CD14-positive monocyte (primary cell): ENCODE data around the gene THEMIS. TPM values are rescaled to one million over a fixed set of nuclear protein-coding genes. Genes with fewer than 3 reads are reported as not detected.

ENCODE experiments used
- DNase-seq, 3 donors: peaks; one replicate each; pipeline ENCODE4 v3.0.0-alpha.2; 2011 to 2022
- H2AFZ ChIP-seq: 2 replicates; pipeline ENCODE4 v1.6.0; 2012; ENCODE audit warnings: mild to moderate bottlenecking, low read depth, low read length, inconsistent platforms; ENCODE audit not compliant: insufficient read depth, poor library complexity, severe bottlenecking
- H3K27ac ChIP-seq, 2 donors: 1 replicate in 1 of 2; 2 replicates in 1 of 2; pipeline ENCODE4 v1.5.1; 2012 to 2013; ENCODE audit warnings: low read length in 2 of 2, control low read depth in 1 of 2, inconsistent platforms in 1 of 2, low read depth in 1 of 2, mild to moderate bottlenecking in 1 of 2
- H3K27me3 ChIP-seq, 2 donors: one replicate each; pipeline versions ENCODE4 v1.6.0 to v1.6.1; 2011 to 2013; ENCODE audit warnings: low read length in 2 of 2; ENCODE audit not compliant: control insufficient read depth in 2 of 2, insufficient read depth in 2 of 2
- H3K36me3 ChIP-seq, 2 donors: replicated peaks in 1 of 2; 1 replicate in 1 of 2; 2 replicates in 1 of 2; pipeline versions ENCODE4 v1.5.1 to v1.6.1; 2012 to 2013; ENCODE audit warnings: low read length in 2 of 2, control low read depth in 1 of 2, inconsistent platforms in 1 of 2, mild to moderate bottlenecking in 1 of 2; ENCODE audit not compliant: insufficient read depth in 2 of 2, control insufficient read depth in 1 of 2
- H3K4me1 ChIP-seq, 2 donors: 1 replicate in 1 of 2; 2 replicates in 1 of 2; pipeline versions ENCODE4 v1.5.1 to v1.6.1; 2012 to 2013; ENCODE audit warnings: low read length in 2 of 2, control low read depth in 1 of 2, inconsistent platforms in 1 of 2, mild to moderate bottlenecking in 1 of 2, moderate library complexity in 1 of 2; ENCODE audit not compliant: insufficient read depth in 2 of 2, control insufficient read depth in 1 of 2
- H3K4me2 ChIP-seq: replicated peaks from 2 replicates; pipeline ENCODE3; 2012; ENCODE audit warnings: low read length, moderate library complexity, mild to moderate bottlenecking; ENCODE audit not compliant: poor library complexity, severe bottlenecking; ENCODE audit errors: extremely low read depth
- H3K4me3 ChIP-seq, 3 experiments: fragments of 200-600 bp in 1 of 3; sonication (generic) in 1 of 3; replicated peaks in 1 of 3; 1 replicate in 2 of 3; 2 replicates in 1 of 3; pipeline ENCODE4 v1.5.1; 2011 to 2013; ENCODE audit warnings: low read length in 3 of 3, mild to moderate bottlenecking in 3 of 3, control low read depth in 2 of 3, low read depth in 2 of 3, inconsistent platforms in 1 of 3, moderate library complexity in 1 of 3
- H3K79me2 ChIP-seq: 2 replicates; pipeline ENCODE4 v1.6.0; 2012; ENCODE audit warnings: mild to moderate bottlenecking, control low read depth, inconsistent platforms, low read length, moderate library complexity; ENCODE audit not compliant: insufficient read depth
- H3K9ac ChIP-seq: 2 replicates; pipeline ENCODE4 v1.6.0; 2017; ENCODE audit warnings: low read length, mild to moderate bottlenecking; ENCODE audit not compliant: insufficient read depth, poor library complexity, severe bottlenecking
- H3K9me3 ChIP-seq, 2 donors: replicated peaks in 1 of 2; 1 replicate in 1 of 2; 2 replicates in 1 of 2; pipeline versions ENCODE4 v1.5.1 to v1.6.1; 2012 to 2013; ENCODE audit warnings: low read length in 2 of 2, control low read depth in 1 of 2; ENCODE audit not compliant: control insufficient read depth in 1 of 2, insufficient read depth in 1 of 2
- H4K20me1 ChIP-seq: 2 replicates; pipeline ENCODE4 v1.6.0; 2012; ENCODE audit warnings: mild to moderate bottlenecking, low read length, control low read depth, moderate library complexity; ENCODE audit not compliant: insufficient read depth
- H3K27ac Mint-ChIP-seq, 7 donors: one replicate each; pipeline ENCODE4 v1.8.0; 2020; ENCODE audit warnings: mild to moderate bottlenecking in 7 of 7, mixed read lengths in 7 of 7, moderate library complexity in 6 of 7, inconsistent platforms in 2 of 7
- H3K27me3 Mint-ChIP-seq, 3 donors: one replicate each; pipeline ENCODE4 v1.8.0; 2021 to 2022; ENCODE audit warnings: low read depth in 3 of 3, mild to moderate bottlenecking in 3 of 3, mixed read lengths in 3 of 3, moderate library complexity in 3 of 3, inconsistent platforms in 1 of 3
- H3K36me3 Mint-ChIP-seq, 2 donors: one replicate each; pipeline ENCODE4 v1.8.0; 2020; ENCODE audit warnings: mixed read lengths in 2 of 2, inconsistent platforms in 1 of 2, mild to moderate bottlenecking in 1 of 2
- H3K4me1 Mint-ChIP-seq: one replicate; pipeline ENCODE4 v1.8.0; 2020; ENCODE audit warnings: mild to moderate bottlenecking, mixed read lengths
- H3K4me3 Mint-ChIP-seq, 2 donors: one replicate each; pipeline ENCODE4 v1.8.0; 2020; ENCODE audit warnings: mild to moderate bottlenecking in 2 of 2, mixed read lengths in 2 of 2, moderate library complexity in 1 of 2
- H3K9me3 Mint-ChIP-seq, 7 donors: one replicate each; pipeline ENCODE4 v1.8.0; 2020 to 2022; ENCODE audit warnings: mixed read lengths in 7 of 7, mild to moderate bottlenecking in 6 of 7, moderate library complexity in 6 of 7, inconsistent platforms in 2 of 7
- WGBS: methylation state at CpG from one replicate; pipeline ENCODE4 v1.1.5; 2013; ENCODE audit warnings: missing lambda C conversion rate; ENCODE audit not compliant: insufficient coverage; 5-methylcytosine and 5-hydroxymethylcytosine counted together
- intact Hi-C, 2 donors: fragments of 100-400 bp; cut with micrococcal nuclease; formaldehyde crosslinking; loops; one replicate each; pipeline versions ENCODE4 v1.15.0 to v1.15.1; 2023
- polyA plus RNA-seq, 3 donors: library from polyadenylated mRNA; depleted of rRNA in 1 of 3; unstranded in 2 of 3; stranded (reverse) in 1 of 3; fragments of 300-500 nt in 2 of 3; fragments of >200 nt in 1 of 3; fragmentation: Illumina TruSeq in 2 of 3; gene quantifications; 1 replicate in 2 of 3; 2 replicates in 1 of 3; pipeline ENCODE4 v1.2.3, GENCODE V29; 2012 to 2021
- TF ChIP-seq, protein P1 (sequence below): fragments of 200-600 bp; IDR thresholded peaks from one replicate; pipeline ENCODE4 v1.8.0; 2022; ENCODE audit warnings: antibody characterized with exemption, mild to moderate bottlenecking

Gene THEMIS
- polyA plus RNA-seq, 3 donors, result 0.13 to 0.16 TPM; not detected in 1

DNA sequence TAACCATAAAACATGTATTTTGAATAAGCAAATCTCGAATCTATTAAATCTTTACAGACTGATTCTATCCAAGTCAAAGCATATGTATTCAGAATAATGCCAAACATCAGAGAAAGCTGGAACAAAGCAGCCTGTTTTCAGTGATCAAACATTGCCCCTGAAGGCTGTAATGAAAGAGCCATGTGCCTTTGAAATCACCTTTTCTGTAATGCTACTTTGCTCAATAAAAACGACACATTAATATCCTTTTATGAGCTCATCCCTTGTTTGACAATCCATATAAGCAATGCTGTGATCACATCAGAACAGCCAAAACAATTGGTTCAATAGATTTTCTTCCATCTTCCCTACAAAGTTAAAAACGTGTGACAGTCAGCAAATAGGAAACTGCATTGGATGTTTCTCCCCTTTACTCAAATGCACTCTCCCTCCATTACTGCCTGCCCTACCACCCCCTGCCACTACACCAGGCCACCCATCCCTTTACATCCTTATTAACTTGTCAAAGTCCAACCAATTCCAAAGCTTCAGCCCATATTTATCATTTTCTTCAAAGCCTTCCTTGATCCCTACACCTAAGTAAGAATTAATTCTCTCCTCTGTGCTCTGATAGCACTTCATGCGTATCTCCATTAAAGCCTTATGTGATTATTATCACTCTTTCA, 42.0 kb downstream of the THEMIS start:
- Histone ChIP-seq H3K36me3 (no peaks in the 10 kb centered on the region), H3K79me2 (no peaks in the 10 kb centered on the region), H4K20me1 (no peaks in the 10 kb centered on the region), H3K4me3 (no peak overlapping the region), H2AFZ (no peak overlapping the region), H3K4me2 (no peak overlapping the region), H3K27ac (no peak overlapping the region), H3K4me1 (no peaks in the 10 kb centered on the region), H3K9ac (no peak overlapping the region), H3K27me3 (no peaks in the 10 kb centered on the region), H3K9me3 (no peaks in the 10 kb centered on the region)
- intact Hi-C loops, result no loop called here
- 83% methylated on average over 2 of the region's 4 CpGs for WGBS
- Mint-ChIP-seq H3K4me3 (no peak overlapping the region), H3K4me1 (no peaks in the 10 kb centered on the region), H3K27ac (no peak overlapping the region), H3K36me3 (no peaks in the 10 kb centered on the region), H3K27me3 (peaks cover 0 to 2% (median 0%) of the 10 kb centered on the region in 3 donors), H3K9me3 (peaks cover 0 to 3% (median 0%) of the 10 kb centered on the region in 7 donors)
- TF ChIP-seq, protein P1, sequence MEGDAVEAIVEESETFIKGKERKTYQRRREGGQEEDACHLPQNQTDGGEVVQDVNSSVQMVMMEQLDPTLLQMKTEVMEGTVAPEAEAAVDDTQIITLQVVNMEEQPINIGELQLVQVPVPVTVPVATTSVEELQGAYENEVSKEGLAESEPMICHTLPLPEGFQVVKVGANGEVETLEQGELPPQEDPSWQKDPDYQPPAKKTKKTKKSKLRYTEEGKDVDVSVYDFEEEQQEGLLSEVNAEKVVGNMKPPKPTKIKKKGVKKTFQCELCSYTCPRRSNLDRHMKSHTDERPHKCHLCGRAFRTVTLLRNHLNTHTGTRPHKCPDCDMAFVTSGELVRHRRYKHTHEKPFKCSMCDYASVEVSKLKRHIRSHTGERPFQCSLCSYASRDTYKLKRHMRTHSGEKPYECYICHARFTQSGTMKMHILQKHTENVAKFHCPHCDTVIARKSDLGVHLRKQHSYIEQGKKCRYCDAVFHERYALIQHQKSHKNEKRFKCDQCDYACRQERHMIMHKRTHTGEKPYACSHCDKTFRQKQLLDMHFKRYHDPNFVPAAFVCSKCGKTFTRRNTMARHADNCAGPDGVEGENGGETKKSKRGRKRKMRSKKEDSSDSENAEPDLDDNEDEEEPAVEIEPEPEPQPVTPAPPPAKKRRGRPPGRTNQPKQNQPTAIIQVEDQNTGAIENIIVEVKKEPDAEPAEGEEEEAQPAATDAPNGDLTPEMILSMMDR, result no peak
- DNase-seq, result no peak

GRCh38 chr6:127857051-127857637, 43.7 kb downstream of the THEMIS start:
- no peak overlapping the region for H3K27ac ChIP-seq
- H3K27ac Mint-ChIP-seq, result no peak overlapping the region

More at GRCh38 chr6:127857051-127857637, 43.7 kb downstream of the THEMIS start:
- H4K20me1 ChIP-seq, result no peaks in the 10 kb centered on the region
- no peaks in the 10 kb centered on the region for H3K36me3 ChIP-seq
- no peak overlapping the region for H3K4me3 ChIP-seq
- no peaks in the 10 kb centered on the region for H3K9me3 ChIP-seq
- Mint-ChIP-seq H3K4me3 (no peak overlapping the region), H3K4me1 (no peaks in the 10 kb centered on the region), H3K9me3 (peaks cover 0 to 3% (median 0%) of the 10 kb centered on the region in 7 donors), H3K27me3 (peaks cover 0 to 2% (median 0%) of the 10 kb centered on the region in 3 donors), H3K36me3 (no peaks in the 10 kb centered on the region)
- intact Hi-C loops, result no loop called here
- WGBS, result no CpG with 5 or more reads among the region's 1 CpG
- no peaks in the 10 kb centered on the region for H3K79me2 ChIP-seq
- no peak overlapping the region for H3K9ac ChIP-seq
- H3K4me2 ChIP-seq, result no peak overlapping the region
- no peak for DNase-seq
- no peaks in the 10 kb centered on the region for H3K4me1 ChIP-seq
- H2AFZ ChIP-seq, result no peak overlapping the region
- H3K27me3 ChIP-seq, result no peaks in the 10 kb centered on the region
- TF ChIP-seq, protein P1, result no peak
